DOHH2 (cell line): ENCODE results near the gene BMP6.

ENCODE experiments used
- H3F3A ChIP-seq: fragments of 200-600 bp; sonication (generic), shearing (Covaris generic); 2 replicates; pipeline ENCODE4 v1.6.0; 2016; ENCODE audit warnings: antibody characterized with exemption, mild to moderate bottlenecking; ENCODE audit not compliant: control insufficient read depth, insufficient read depth
- H3K27ac ChIP-seq: fragments of 200-600 bp; sonication (generic); 2 replicates; pipeline ENCODE4 v1.5.1; 2014; ENCODE audit warnings: low read depth, mild to moderate bottlenecking, low read length, moderate library complexity
- H3K27me3 ChIP-seq: fragments of 200-600 bp; sonication (generic); 2 replicates; pipeline ENCODE4 v1.6.1; 2014; ENCODE audit warnings: mild to moderate bottlenecking, low read length, mixed read lengths; ENCODE audit not compliant: control insufficient read depth
- H3K36me3 ChIP-seq: fragments of 200-600 bp; sonication (generic); 2 replicates; pipeline ENCODE4 v1.6.1; 2014; ENCODE audit warnings: mild to moderate bottlenecking, low read length, moderate library complexity, mixed read lengths; ENCODE audit not compliant: control insufficient read depth
- H3K4me1 ChIP-seq: fragments of 200-600 bp; sonication (generic); 2 replicates; pipeline ENCODE4 v1.6.1; 2014; ENCODE audit warnings: mild to moderate bottlenecking, low read length, mixed read lengths; ENCODE audit not compliant: control insufficient read depth
- H3K4me2 ChIP-seq: fragments of 200-600 bp; sonication (generic); 2 replicates; pipeline ENCODE4 v1.6.0; 2014; ENCODE audit warnings: mild to moderate bottlenecking, low read length, moderate library complexity
- H3K4me3 ChIP-seq: fragments of 200-600 bp; sonication (generic); 2 replicates; pipeline ENCODE4 v1.5.1; 2014; ENCODE audit warnings: mild to moderate bottlenecking, low read length, mixed read lengths
- H3K79me2 ChIP-seq: fragments of 200-600 bp; sonication (generic); 2 replicates; pipeline ENCODE4 v1.6.1; 2014; ENCODE audit warnings: mild to moderate bottlenecking, low read length, mixed read lengths; ENCODE audit not compliant: control insufficient read depth
- H3K9me2 ChIP-seq: fragments of 200-600 bp; sonication (generic); replicated peaks from 2 replicates; pipeline ENCODE4 v1.6.1; 2014; ENCODE audit warnings: mild to moderate bottlenecking, low read length, mixed read lengths; ENCODE audit not compliant: control insufficient read depth
- H3K9me3 ChIP-seq: fragments of 200-600 bp; sonication (generic); 2 replicates; pipeline ENCODE4 v1.6.1; 2014; ENCODE audit warnings: antibody characterized with exemption, low read length, mixed read lengths; ENCODE audit not compliant: control insufficient read depth, insufficient read depth
- H4K20me1 ChIP-seq: fragments of 200-600 bp; sonication (generic); 2 replicates; pipeline ENCODE4 v1.6.0; 2014; ENCODE audit warnings: low read depth, mild to moderate bottlenecking, antibody characterized with exemption, low read length, moderate library complexity; ENCODE audit not compliant: control insufficient read depth, insufficient read depth
- EZH2phosphoT487 ChIP-seq: fragments of 200-600 bp; sonication (generic); IDR thresholded peaks from 2 replicates; pipeline ENCODE4 v1.6.1; 2017; ENCODE audit warnings: borderline replicate concordance, mild to moderate bottlenecking, antibody characterized with exemption, low read length, moderate library complexity, mixed read lengths
- TF ChIP-seq, protein P1 (sequence below): fragments of 200-600 bp; sonication (generic); IDR thresholded peaks from one replicate; pipeline ENCODE4 v1.5.1; 2014; ENCODE audit warnings: antibody characterized with exemption, mild to moderate bottlenecking, low read depth, low read length; ENCODE audit not compliant: poor library complexity, severe bottlenecking

The BMP6 gene

GRCh38 chr6:7832904-7833750 is 107.2 kb downstream of the BMP6 start:
- Histone ChIP-seq H3K4me1 (no peaks in the 10 kb centered on the region), H4K20me1 (no peaks in the 10 kb centered on the region), H3K9me2 (no peaks in the 10 kb centered on the region), H3K79me2 (no peaks in the 10 kb centered on the region), H3K27me3 (no peaks in the 10 kb centered on the region), H3K27ac (no peak overlapping the region), H3K9me3 (no peaks in the 10 kb centered on the region), H3F3A (no peaks in the 10 kb centered on the region), H3K4me3 (no peak overlapping the region), H3K36me3 (no peaks in the 10 kb centered on the region), H3K4me2 (no peak overlapping the region)
- TF ChIP-seq, protein P1, sequence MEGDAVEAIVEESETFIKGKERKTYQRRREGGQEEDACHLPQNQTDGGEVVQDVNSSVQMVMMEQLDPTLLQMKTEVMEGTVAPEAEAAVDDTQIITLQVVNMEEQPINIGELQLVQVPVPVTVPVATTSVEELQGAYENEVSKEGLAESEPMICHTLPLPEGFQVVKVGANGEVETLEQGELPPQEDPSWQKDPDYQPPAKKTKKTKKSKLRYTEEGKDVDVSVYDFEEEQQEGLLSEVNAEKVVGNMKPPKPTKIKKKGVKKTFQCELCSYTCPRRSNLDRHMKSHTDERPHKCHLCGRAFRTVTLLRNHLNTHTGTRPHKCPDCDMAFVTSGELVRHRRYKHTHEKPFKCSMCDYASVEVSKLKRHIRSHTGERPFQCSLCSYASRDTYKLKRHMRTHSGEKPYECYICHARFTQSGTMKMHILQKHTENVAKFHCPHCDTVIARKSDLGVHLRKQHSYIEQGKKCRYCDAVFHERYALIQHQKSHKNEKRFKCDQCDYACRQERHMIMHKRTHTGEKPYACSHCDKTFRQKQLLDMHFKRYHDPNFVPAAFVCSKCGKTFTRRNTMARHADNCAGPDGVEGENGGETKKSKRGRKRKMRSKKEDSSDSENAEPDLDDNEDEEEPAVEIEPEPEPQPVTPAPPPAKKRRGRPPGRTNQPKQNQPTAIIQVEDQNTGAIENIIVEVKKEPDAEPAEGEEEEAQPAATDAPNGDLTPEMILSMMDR, result no peak
- TF ChIP-seq EZH2phosphoT487, result no peak

DNA sequence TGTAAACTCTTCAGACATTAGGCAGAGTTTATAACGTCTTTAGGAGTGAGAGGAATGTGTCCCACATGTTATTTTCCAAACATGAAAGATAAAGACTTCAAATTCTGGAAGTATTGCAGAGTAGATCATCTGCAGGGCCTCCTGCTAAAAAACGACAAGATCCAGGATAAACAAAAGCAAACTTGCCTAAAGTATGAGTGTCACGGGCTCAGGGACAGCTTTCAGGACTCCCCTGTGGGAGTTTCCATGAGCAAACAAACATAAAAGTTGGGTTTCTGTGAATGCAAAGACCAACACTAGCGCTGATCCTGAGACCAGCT is 107.8 kb downstream of the BMP6 start:
- no peaks in the 10 kb centered on the region for H3K79me2 ChIP-seq
- TF ChIP-seq EZH2phosphoT487, result no peak
- TF ChIP-seq, protein P1, result no peak
- H3K4me1 ChIP-seq, result no peaks in the 10 kb centered on the region
- no peaks in the 10 kb centered on the region for H3K9me3 ChIP-seq
- H3K9me2 ChIP-seq, result no peaks in the 10 kb centered on the region
- no peaks in the 10 kb centered on the region for H3F3A ChIP-seq
- H3K36me3 ChIP-seq, result no peaks in the 10 kb centered on the region
- no peak overlapping the region for H3K4me2 ChIP-seq
- H4K20me1 ChIP-seq, result no peaks in the 10 kb centered on the region
- H3K4me3 ChIP-seq, result no peak overlapping the region
- no peaks in the 10 kb centered on the region for H3K27me3 ChIP-seq
- no peak overlapping the region for H3K27ac ChIP-seq

GRCh38 chr6:7836371-7837026 is 110.6 kb downstream of the BMP6 start:
- Histone ChIP-seq H3K9me3 (no peaks in the 10 kb centered on the region), H3K27ac (no peak overlapping the region), H4K20me1 (no peaks in the 10 kb centered on the region), H3K27me3 (no peaks in the 10 kb centered on the region), H3K79me2 (no peaks in the 10 kb centered on the region), H3K4me2 (no peak overlapping the region), H3K4me3 (no peak overlapping the region), H3K4me1 (no peaks in the 10 kb centered on the region), H3F3A (no peaks in the 10 kb centered on the region), H3K36me3 (no peaks in the 10 kb centered on the region), H3K9me2 (no peaks in the 10 kb centered on the region)
- TF ChIP-seq, protein P1, result no peak
- no peak for TF ChIP-seq EZH2phosphoT487
